Epithelial cell of proximal tubule (primary cell): Measurements from ENCODE around the gene RPL35. TPM values are rescaled to one million over a fixed set of nuclear protein-coding genes. Genes with fewer than 3 reads are reported as not detected.

ENCODE experiments used
- DNase-seq: peaks from one replicate; pipeline ENCODE4 v3.0.0-alpha.2; 2011; ENCODE audit warnings: low read depth
- H3K4me3 ChIP-seq: 2 replicates; pipeline ENCODE4 v1.5.1; 2011; ENCODE audit warnings: low read depth, mild to moderate bottlenecking, low read length
- total RNA-seq: library from RNA; depleted of rRNA; stranded (reverse); fragments of >200 nt; gene quantifications from 2 replicates; pipeline ENCODE4 v1.2.3, GENCODE V29; 2015
- TF ChIP-seq, protein P1 (sequence below): conservative IDR thresholded peaks from 2 replicates; pipeline ENCODE4 v1.5.1; 2012; ENCODE audit warnings: low read depth, mild to moderate bottlenecking, low read length

The RPL35 gene
- total RNA-seq, 1 donor from 2014 or later: 2,998 TPM

DNA sequence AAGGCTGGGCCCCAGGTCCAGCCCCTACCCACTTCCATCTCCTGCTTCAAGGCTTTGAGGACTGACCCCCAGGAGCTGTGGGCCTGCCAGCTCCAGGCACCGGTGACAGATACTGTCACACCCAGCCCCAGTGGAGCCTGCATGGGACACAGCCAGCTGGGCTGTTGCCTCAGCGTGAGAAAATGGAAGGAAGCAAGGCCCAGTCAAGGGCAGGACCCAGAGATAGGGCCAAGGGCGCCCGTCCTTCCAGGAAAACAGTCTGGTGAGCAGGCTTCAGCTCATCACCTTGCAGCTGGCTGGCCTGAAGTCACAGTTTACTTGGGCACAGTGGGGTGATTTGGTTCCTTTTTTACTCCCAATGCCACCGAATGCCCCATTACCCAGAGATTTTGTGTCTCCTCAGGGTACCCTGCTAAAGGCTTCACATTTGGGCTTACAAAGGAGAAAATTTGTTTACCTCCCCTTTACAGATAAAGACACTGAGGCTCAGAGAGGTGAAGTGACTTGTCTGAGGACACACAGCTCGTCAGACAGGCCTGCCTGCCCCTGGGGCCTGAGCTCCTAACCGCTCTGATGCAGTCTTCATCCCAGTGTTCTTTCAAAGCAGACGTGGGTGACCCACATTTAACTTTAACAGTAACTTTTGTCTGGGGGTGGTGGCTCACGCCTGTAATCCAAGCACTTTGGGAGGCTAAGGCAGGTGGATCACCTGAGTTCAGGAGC, 30.0 kb downstream of the RPL35 start:
- TF ChIP-seq, protein P1, sequence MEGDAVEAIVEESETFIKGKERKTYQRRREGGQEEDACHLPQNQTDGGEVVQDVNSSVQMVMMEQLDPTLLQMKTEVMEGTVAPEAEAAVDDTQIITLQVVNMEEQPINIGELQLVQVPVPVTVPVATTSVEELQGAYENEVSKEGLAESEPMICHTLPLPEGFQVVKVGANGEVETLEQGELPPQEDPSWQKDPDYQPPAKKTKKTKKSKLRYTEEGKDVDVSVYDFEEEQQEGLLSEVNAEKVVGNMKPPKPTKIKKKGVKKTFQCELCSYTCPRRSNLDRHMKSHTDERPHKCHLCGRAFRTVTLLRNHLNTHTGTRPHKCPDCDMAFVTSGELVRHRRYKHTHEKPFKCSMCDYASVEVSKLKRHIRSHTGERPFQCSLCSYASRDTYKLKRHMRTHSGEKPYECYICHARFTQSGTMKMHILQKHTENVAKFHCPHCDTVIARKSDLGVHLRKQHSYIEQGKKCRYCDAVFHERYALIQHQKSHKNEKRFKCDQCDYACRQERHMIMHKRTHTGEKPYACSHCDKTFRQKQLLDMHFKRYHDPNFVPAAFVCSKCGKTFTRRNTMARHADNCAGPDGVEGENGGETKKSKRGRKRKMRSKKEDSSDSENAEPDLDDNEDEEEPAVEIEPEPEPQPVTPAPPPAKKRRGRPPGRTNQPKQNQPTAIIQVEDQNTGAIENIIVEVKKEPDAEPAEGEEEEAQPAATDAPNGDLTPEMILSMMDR: no peak
- DNase-seq: no peak
- no peak overlapping the region for H3K4me3 ChIP-seq

DNA sequence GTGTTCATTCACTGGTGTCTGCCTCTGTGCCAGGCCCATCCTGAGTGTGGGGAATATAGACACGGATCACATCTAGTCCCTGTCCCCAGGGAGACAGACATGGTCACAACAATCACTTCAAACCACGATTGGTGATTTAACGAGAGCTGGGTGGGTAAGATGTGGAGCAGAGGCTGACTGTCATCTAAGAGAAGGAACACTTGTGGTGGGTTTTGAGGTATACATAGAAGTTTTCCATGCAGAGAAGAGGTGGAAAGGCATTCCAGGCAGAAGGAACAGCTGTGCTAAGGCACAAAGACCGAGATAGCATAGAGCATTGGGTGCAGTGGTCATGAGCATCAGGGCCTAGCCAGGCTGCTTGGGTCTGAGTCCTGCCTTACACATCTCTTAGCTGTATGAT, 31.2 kb downstream of the RPL35 start:
- H3K4me3 ChIP-seq: no peak overlapping the region
- TF ChIP-seq, protein P1: no peak
- DNase-seq: no peak

- TF ChIP-seq, protein P1: no peak
- H3K4me3 ChIP-seq: no peak overlapping the region
These were observed 32.5 kb downstream of the RPL35 start for GRCh38 chr9:124829334-124829669.

GRCh38 chr9:124828489-124829333, 33.0 kb downstream of the RPL35 start:
- no peak overlapping the region for H3K4me3 ChIP-seq
- no peak for DNase-seq
- TF ChIP-seq, protein P1: no peak

More at GRCh38 chr9:124829334-124829669, 32.5 kb downstream of the RPL35 start:
- no peak for DNase-seq

DNA sequence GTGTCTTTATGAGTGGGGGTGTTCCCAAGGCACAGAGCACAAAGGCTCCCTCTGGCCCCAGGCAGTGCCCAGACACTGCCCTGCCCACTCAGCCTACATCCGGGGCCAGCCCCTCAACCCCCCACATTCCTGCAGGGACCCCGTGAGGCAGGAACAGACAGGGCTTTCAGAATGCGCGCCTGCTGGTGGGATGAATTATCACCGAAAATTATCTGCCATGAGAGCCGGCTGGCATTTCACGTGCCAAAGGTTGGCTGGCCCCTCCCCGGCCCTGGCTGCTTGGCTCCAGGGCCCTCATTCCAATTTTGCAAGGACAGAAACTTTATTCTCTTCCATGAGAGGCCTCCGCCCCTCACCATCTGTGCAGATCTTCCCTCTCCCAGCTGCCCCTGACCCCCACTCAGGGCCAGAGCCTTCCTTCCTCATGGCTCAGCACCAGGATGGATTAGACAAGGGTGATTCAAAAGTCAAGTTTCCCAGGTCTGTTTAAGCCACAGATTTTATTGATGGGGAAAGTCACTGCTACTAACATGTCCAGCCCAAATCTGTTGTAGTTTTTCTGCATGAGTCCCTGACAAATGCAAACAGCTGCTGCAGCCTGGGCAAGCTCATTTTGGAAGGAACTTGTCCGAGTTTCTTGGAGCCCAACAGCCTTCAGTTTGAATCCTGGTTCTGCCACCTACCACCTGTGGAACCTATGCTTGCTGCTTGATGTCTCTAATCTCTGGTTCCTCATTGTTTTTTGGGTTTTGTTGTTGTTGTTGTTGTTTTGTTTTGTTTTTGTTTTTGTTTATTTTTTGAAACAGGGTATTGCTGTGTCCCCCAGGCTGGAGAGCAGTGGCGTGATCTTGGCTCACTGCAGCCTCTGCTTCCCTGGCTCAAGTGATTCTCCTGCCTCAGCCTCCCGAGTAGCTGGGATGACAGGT, 40.8 kb downstream of the RPL35 start:
- H3K4me3 ChIP-seq: no peak overlapping the region
- no peak for DNase-seq
- TF ChIP-seq, protein P1: no peak

GRCh38 chr9:124818431-124819281, 43.1 kb downstream of the RPL35 start:
- no peak overlapping the region for H3K4me3 ChIP-seq
- DNase-seq: no peak
- TF ChIP-seq, protein P1: no peak
